Ascending aorta (tissue), 2 donors: ENCODE data around the gene ANKRA2. TPM values are rescaled to one million over a fixed set of nuclear protein-coding genes. Genes with fewer than 3 reads are reported as not detected.

Experiments used
- DNase-seq, 2 donors: peaks; one replicate each; pipeline ENCODE4 v3.0.0-alpha.2; 2019; ENCODE audit warnings: low spot score in 2 of 2
- H3K27ac ChIP-seq, 2 donors: fragments of 200-600 bp; sonication (generic); one replicate each; pipeline ENCODE4 v1.5.1; 2016 to 2017; ENCODE audit warnings: mild to moderate bottlenecking in 1 of 2
- H3K27me3 ChIP-seq: fragments of 200-600 bp; sonication (generic); one replicate; pipeline ENCODE4 v1.5.1; 2017
- H3K36me3 ChIP-seq, 2 donors: fragments of 200-600 bp; sonication (generic); one replicate each; pipeline ENCODE4 v1.5.1; 2016
- H3K4me1 ChIP-seq, 2 donors: fragments of 200-600 bp; sonication (generic); one replicate each; pipeline ENCODE4 v1.5.1; 2016 to 2017; ENCODE audit warnings: mild to moderate bottlenecking in 1 of 2
- H3K4me3 ChIP-seq, 2 donors: fragments of 200-600 bp; sonication (generic); one replicate each; pipeline ENCODE4 v1.5.1; 2016 to 2017; ENCODE audit warnings: mild to moderate bottlenecking in 1 of 2
- H3K9me3 ChIP-seq, 2 donors: fragments of 200-600 bp; sonication (generic); one replicate each; pipeline ENCODE4 v1.5.1; 2016
- CTCF ChIP-seq, 3 experiments: fragments of 200-600 bp in 2 of 3; fragments of 450-650 bp in 1 of 3; sonication (generic) in 2 of 3; IDR thresholded peaks; one replicate each; pipeline ENCODE4 v1.5.1; 2016 to 2019; ENCODE audit warnings: antibody characterized with exemption in 3 of 3, mild to moderate bottlenecking in 1 of 3, moderate library complexity in 1 of 3
- intact Hi-C: fragments of 100-400 bp; cut with DNase I; formaldehyde crosslinking; loops from one replicate; pipeline ENCODE4 v1.15.1; 2023
- total RNA-seq: library from RNA; depleted of rRNA; stranded (reverse); fragments of >200 nt; gene quantifications from one replicate; pipeline ENCODE4 v1.1.0, GENCODE V29; 2016

The ANKRA2 gene
- total RNA-seq, 1 donor from 2014 or later, result 6.9 TPM

- Histone ChIP-seq H3K27ac (no peak overlapping the region), H3K36me3 (no peaks in the 10 kb centered on the region), H3K9me3 (no peaks in the 10 kb centered on the region), H3K27me3 (no peaks in the 10 kb centered on the region), H3K4me3 (no peak overlapping the region), H3K4me1 (peaks cover 7 to 12% of the 10 kb centered on the region in 2 donors)
- DNase-seq, result no peak
- intact Hi-C loops, result no loop called here
- no peak for TF ChIP-seq CTCF (IDR thresholded peaks at IDR 0.05)
These were observed 31.3 kb downstream of the ANKRA2 start for GRCh38 chr5:73534011-73534644.

GRCh38 chr5:73532195-73532594 is 33.2 kb downstream of the ANKRA2 start:
- no peaks in the 10 kb centered on the region for H3K36me3 ChIP-seq

GRCh38 chr5:73531356-73531755 is 34.1 kb downstream of the ANKRA2 start:
- Histone ChIP-seq H3K27me3 (no peaks in the 10 kb centered on the region), H3K27ac (no peak overlapping the region), H3K4me3 (no peak overlapping the region), H3K9me3 (no peaks in the 10 kb centered on the region), H3K36me3 (no peaks in the 10 kb centered on the region), H3K4me1 (no peaks in the 10 kb centered on the region)
- intact Hi-C loops, result no loop called here
- TF ChIP-seq CTCF (IDR thresholded peaks at IDR 0.05), result no peak
- DNase-seq, result no peak

More at GRCh38 chr5:73532195-73532594, 33.2 kb downstream of the ANKRA2 start:
- no peaks in the 10 kb centered on the region for H3K27me3 ChIP-seq
- H3K4me1 ChIP-seq, result no peaks in the 10 kb centered on the region
- intact Hi-C loops, result no loop called here
- no peak for DNase-seq
- no peak for TF ChIP-seq CTCF (IDR thresholded peaks at IDR 0.05)
- H3K27ac ChIP-seq, result no peak overlapping the region
- H3K9me3 ChIP-seq, result no peaks in the 10 kb centered on the region
- H3K4me3 ChIP-seq, result no peak overlapping the region

GRCh38 chr5:73529081-73529480 is 36.4 kb downstream of the ANKRA2 start:
- no peak for DNase-seq
- no peak for TF ChIP-seq CTCF (IDR thresholded peaks at IDR 0.05)
- Histone ChIP-seq H3K4me3 (no peak overlapping the region), H3K4me1 (peaks cover 0 to 8% of the 10 kb centered on the region in 2 donors), H3K27ac (no peak overlapping the region), H3K36me3 (no peaks in the 10 kb centered on the region), H3K9me3 (no peaks in the 10 kb centered on the region), H3K27me3 (no peaks in the 10 kb centered on the region)
- intact Hi-C loops, result no loop called here

GRCh38 chr5:73528248-73528647 is 37.2 kb downstream of the ANKRA2 start:
- H3K27ac ChIP-seq, result no peak overlapping the region
- DNase-seq, result no peak
- no peaks in the 10 kb centered on the region for H3K9me3 ChIP-seq
- intact Hi-C loops, result no loop called here
- no peaks in the 10 kb centered on the region for H3K27me3 ChIP-seq
- no peak for TF ChIP-seq CTCF (IDR thresholded peaks at IDR 0.05)
- no peaks in the 10 kb centered on the region for H3K36me3 ChIP-seq
- no peak overlapping the region for H3K4me3 ChIP-seq
- H3K4me1 ChIP-seq, result peaks cover 0 to 8% of the 10 kb centered on the region in 2 donors
